HCT116 (cell line): ENCODE data around the gene SPP2.

Experiments
- EZH2phosphoT487 ChIP-seq: fragments of 200-600 bp; IDR thresholded peaks from 2 replicates; pipeline ENCODE4 v1.6.1; 2018; ENCODE audit warnings: antibody characterized with exemption, borderline replicate concordance
- FOSL1 ChIP-seq: IDR thresholded peaks from 2 replicates; pipeline ENCODE4 v1.6.1; 2012; ENCODE audit warnings: low read depth
- POLR2A ChIP-seq: IDR thresholded peaks from 2 replicates; pipeline ENCODE4 v1.7.0; 2011; ENCODE audit warnings: borderline replicate concordance; ENCODE audit not compliant: insufficient read depth, insufficient read length; ENCODE audit errors: extremely low read depth
- POLR2AphosphoS5 ChIP-seq: IDR thresholded peaks from 2 replicates; pipeline ENCODE4 v1.6.1; 2011; ENCODE audit warnings: mild to moderate bottlenecking, low read depth, low read length, moderate library complexity
- SIN3A ChIP-seq: IDR thresholded peaks from 2 replicates; pipeline ENCODE4 v1.6.1; 2012; ENCODE audit warnings: low read depth
- SP1 ChIP-seq: IDR thresholded peaks from 2 replicates; pipeline ENCODE4 v1.6.1; 2012; ENCODE audit warnings: low read depth
- SRF ChIP-seq: IDR thresholded peaks from 2 replicates; pipeline ENCODE4 v1.6.1; 2012; ENCODE audit warnings: low read depth
- TF ChIP-seq, protein P1 (sequence below), 3 experiments: fragments of 200-600 bp in 1 of 3; sonication (generic) in 1 of 3; IDR thresholded peaks in 2 of 3; conservative IDR thresholded peaks in 1 of 3; 2 replicates each; pipeline ENCODE4 v1.5.1; 2012 to 2017; ENCODE audit warnings: low read depth in 2 of 3, low read length in 2 of 3, antibody characterized with exemption in 1 of 3, borderline replicate concordance in 1 of 3, control low read depth in 1 of 3, mild to moderate bottlenecking in 1 of 3, mixed read lengths in 1 of 3, mixed run types in 1 of 3, moderate library complexity in 1 of 3; ENCODE audit not compliant: insufficient read depth in 1 of 3

DNA sequence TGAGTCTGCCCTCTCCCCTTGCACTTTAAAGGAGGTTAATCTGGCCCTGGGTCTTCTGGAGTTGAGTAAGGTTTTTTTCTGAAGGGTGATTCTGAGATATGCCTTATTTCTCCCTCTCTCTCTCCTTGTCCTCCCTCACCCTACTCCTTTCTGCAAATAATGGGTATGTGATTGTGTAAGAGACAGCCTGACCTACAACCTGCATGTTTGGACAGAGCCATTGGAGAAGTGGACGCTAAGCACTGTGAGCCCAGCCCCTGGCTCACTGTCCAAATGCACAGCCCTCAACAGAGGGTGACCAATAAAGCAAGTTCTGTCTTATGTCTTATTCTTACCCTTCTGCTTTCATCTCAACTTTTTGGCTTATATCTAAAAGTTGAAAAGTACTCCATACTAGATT lies 71.5 kb downstream of the SPP2 start:
- TF ChIP-seq, protein P1, sequence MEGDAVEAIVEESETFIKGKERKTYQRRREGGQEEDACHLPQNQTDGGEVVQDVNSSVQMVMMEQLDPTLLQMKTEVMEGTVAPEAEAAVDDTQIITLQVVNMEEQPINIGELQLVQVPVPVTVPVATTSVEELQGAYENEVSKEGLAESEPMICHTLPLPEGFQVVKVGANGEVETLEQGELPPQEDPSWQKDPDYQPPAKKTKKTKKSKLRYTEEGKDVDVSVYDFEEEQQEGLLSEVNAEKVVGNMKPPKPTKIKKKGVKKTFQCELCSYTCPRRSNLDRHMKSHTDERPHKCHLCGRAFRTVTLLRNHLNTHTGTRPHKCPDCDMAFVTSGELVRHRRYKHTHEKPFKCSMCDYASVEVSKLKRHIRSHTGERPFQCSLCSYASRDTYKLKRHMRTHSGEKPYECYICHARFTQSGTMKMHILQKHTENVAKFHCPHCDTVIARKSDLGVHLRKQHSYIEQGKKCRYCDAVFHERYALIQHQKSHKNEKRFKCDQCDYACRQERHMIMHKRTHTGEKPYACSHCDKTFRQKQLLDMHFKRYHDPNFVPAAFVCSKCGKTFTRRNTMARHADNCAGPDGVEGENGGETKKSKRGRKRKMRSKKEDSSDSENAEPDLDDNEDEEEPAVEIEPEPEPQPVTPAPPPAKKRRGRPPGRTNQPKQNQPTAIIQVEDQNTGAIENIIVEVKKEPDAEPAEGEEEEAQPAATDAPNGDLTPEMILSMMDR (IDR thresholded peaks at IDR 0.05 in 2 of 3, conservative IDR thresholded peaks at IDR 0.05 in 1 of 3; ENCODE audit: borderline replicate concordance in 1 of 3, insufficient read depth in 1 of 3, low read depth in 2 of 3, low read length in 2 of 3): no peak
- TF ChIP-seq POLR2A (no peak), SP1 (no peak), SRF (no peak), FOSL1 (no peak), POLR2AphosphoS5 (no peak), SIN3A (no peak), EZH2phosphoT487 (no peak)
